B cell (primary cell): ENCODE measurements around the gene TMEM208. TPM values are rescaled to one million over a fixed set of nuclear protein-coding genes. Genes with fewer than 3 reads are reported as not detected.

Experiments used
- ATAC-seq: fragments of 200-7000 bp; cut with Tn5 transposase; one replicate; pipeline ENCODE4 v1.10.0; 2021; ENCODE audit warnings: low read depth, mild to moderate bottlenecking, moderate number of reproducible peaks, moderate library complexity
- CTCF ChIA-PET: fragments of 350-600 bp; sonication (Branson Sonifier 250); formaldehyde crosslinking; loops from one replicate; lab custom pipeline; 2021; ENCODE audit warnings: antibody characterized with exemption, inconsistent platforms; lab: Charles Lee
- POLR2A ChIA-PET: fragments of 350-600 bp; sonication (Branson Sonifier 250); formaldehyde crosslinking; loops from one replicate; lab custom pipeline; 2021; ENCODE audit warnings: antibody characterized with exemption; lab: Charles Lee
- DNase-seq: peaks from one replicate; pipeline ENCODE4 v3.0.0; 2013
- H2AFZ ChIP-seq: 2 replicates; pipeline ENCODE4 v1.6.1; 2012; ENCODE audit warnings: mild to moderate bottlenecking, low read depth, low read length; ENCODE audit not compliant: insufficient read depth, poor library complexity, severe bottlenecking
- H3K27ac ChIP-seq, 2 donors: 1 replicate in 1 of 2; 2 replicates in 1 of 2; pipeline ENCODE4 v1.5.1; 2012 to 2013; ENCODE audit warnings: low read length in 2 of 2, mild to moderate bottlenecking in 2 of 2, moderate library complexity in 1 of 2
- H3K27me3 ChIP-seq, 4 experiments: fragments of 200-600 bp in 1 of 4; sonication (generic) in 1 of 4; replicated peaks in 1 of 4; 1 replicate in 2 of 4; 2 replicates in 2 of 4; pipeline versions ENCODE4 v1.6.1 to v1.7.0; 2013 to 2016; ENCODE audit warnings: low read length in 3 of 4, mild to moderate bottlenecking in 2 of 4, mixed read lengths in 1 of 4, moderate library complexity in 1 of 4; ENCODE audit not compliant: insufficient read depth in 4 of 4, control insufficient read depth in 3 of 4; ENCODE audit errors: control extremely low read depth in 1 of 4
- H3K36me3 ChIP-seq, 2 experiments: replicated peaks in 1 of 2; 1 replicate in 1 of 2; 2 replicates in 1 of 2; pipeline versions ENCODE4 v1.6.1 to v1.7.1; 2013; ENCODE audit warnings: low read length in 1 of 2; ENCODE audit not compliant: insufficient read depth in 2 of 2, control insufficient read depth in 1 of 2; ENCODE audit errors: control extremely low read depth in 1 of 2, extremely low read depth in 1 of 2
- H3K4me1 ChIP-seq, 2 donors: fragments of 200-600 bp in 1 of 2; sonication (generic) in 1 of 2; 1 replicate in 1 of 2; 2 replicates in 1 of 2; pipeline versions ENCODE4 v1.5.1 to v1.6.1; 2013 to 2017; ENCODE audit warnings: low read length in 2 of 2; ENCODE audit not compliant: control insufficient read depth in 2 of 2, insufficient read depth in 2 of 2
- H3K4me2 ChIP-seq: replicated peaks from 2 replicates; pipeline ENCODE3; 2012; ENCODE audit warnings: mild to moderate bottlenecking, low read depth, low read length; ENCODE audit not compliant: poor library complexity, severe bottlenecking
- H3K4me3 ChIP-seq, 5 experiments: fragments of 200-600 bp in 1 of 5; sonication (generic) in 1 of 5; 1 replicate in 3 of 5; 2 replicates in 2 of 5; pipeline versions ENCODE4 v1.5.1 to v1.7.0; 2011 to 2016; ENCODE audit warnings: low read length in 4 of 5, mild to moderate bottlenecking in 4 of 5, low read depth in 2 of 5, control low read depth in 1 of 5, moderate library complexity in 1 of 5; ENCODE audit not compliant: insufficient read depth in 1 of 5; ENCODE audit errors: control extremely low read depth in 1 of 5, extremely low read depth in 1 of 5
- H3K79me2 ChIP-seq: fragments of 200-600 bp; sonication (generic); one replicate; pipeline ENCODE4 v1.6.0; 2016; ENCODE audit warnings: low read length; ENCODE audit not compliant: control insufficient read depth, insufficient read depth
- H3K9ac ChIP-seq: fragments of 200-600 bp; sonication (generic); 2 replicates; pipeline ENCODE4 v1.6.1; 2017; ENCODE audit warnings: mild to moderate bottlenecking, low read length, moderate library complexity
- H3K9me3 ChIP-seq, 3 donors: one replicate each; pipeline versions ENCODE4 v1.6.1 to v1.7.1; 2013; ENCODE audit warnings: low read length in 2 of 3; ENCODE audit not compliant: control insufficient read depth in 2 of 3, insufficient read depth in 1 of 3; ENCODE audit errors: control extremely low read depth in 1 of 3
- H4K20me1 ChIP-seq: 2 replicates; pipeline ENCODE4 v1.6.0; 2012; ENCODE audit warnings: mild to moderate bottlenecking, low read length; ENCODE audit not compliant: insufficient read depth, control insufficient read depth, poor library complexity, severe bottlenecking
- H3K27ac Mint-ChIP-seq: one replicate; pipeline ENCODE4 v1.8.0; 2021; ENCODE audit warnings: mixed read lengths
- H3K27me3 Mint-ChIP-seq: one replicate; pipeline ENCODE4 v1.8.0; 2021; ENCODE audit warnings: mixed read lengths
- H3K4me1 Mint-ChIP-seq: one replicate; pipeline ENCODE4 v1.8.0; 2021; ENCODE audit warnings: mixed read lengths
- H3K4me3 Mint-ChIP-seq: one replicate; pipeline ENCODE4 v1.8.0; 2021; ENCODE audit warnings: mixed read lengths
- H3K9me3 Mint-ChIP-seq: one replicate; pipeline ENCODE4 v1.8.0; 2022; ENCODE audit warnings: mixed read lengths; ENCODE audit not compliant: insufficient read depth
- EZH2 ChIP-seq: IDR thresholded peaks from 2 replicates; pipeline ENCODE4 v1.6.1; 2012; ENCODE audit warnings: borderline replicate concordance, low read depth, mild to moderate bottlenecking, moderate library complexity, low read length; ENCODE audit not compliant: insufficient read depth, poor library complexity, severe bottlenecking
- WGBS: methylation state at CpG from one replicate; pipeline ENCODE4 v1.1.5; 2013; ENCODE audit warnings: missing lambda C conversion rate; ENCODE audit not compliant: insufficient coverage; 5-methylcytosine and 5-hydroxymethylcytosine counted together
- intact Hi-C: fragments of 100-400 bp; cut with micrococcal nuclease; formaldehyde crosslinking; loops from one replicate; pipeline ENCODE4 v1.10.0; 2022
- polyA plus RNA-seq: library from polyadenylated mRNA; depleted of rRNA; stranded (reverse); fragments of >200 nt; gene quantifications from 2 replicates; pipeline ENCODE4 v1.2.3, GENCODE V29; 2012
- total RNA-seq, 2 donors: library from RNA; stranded (reverse); fragments of 120-200 nt in 1 of 2; gene quantifications; 1 replicate in 1 of 2; 2 replicates in 1 of 2; pipeline versions ENCODE4 v1.2.3 to v1.2.4, GENCODE V29; 2013 to 2022
- TF ChIP-seq, protein P1 (sequence below): fragments of 200-600 bp; IDR thresholded peaks from one replicate; pipeline ENCODE4 v1.8.0; 2022; ENCODE audit warnings: antibody characterized with exemption, mild to moderate bottlenecking

The TMEM208 gene
- total and polyA plus RNA-seq, 2 donors (not counting 1 experiment from before 2014, with no cell fraction given), result 36.1 to 40.4 TPM

DNA sequence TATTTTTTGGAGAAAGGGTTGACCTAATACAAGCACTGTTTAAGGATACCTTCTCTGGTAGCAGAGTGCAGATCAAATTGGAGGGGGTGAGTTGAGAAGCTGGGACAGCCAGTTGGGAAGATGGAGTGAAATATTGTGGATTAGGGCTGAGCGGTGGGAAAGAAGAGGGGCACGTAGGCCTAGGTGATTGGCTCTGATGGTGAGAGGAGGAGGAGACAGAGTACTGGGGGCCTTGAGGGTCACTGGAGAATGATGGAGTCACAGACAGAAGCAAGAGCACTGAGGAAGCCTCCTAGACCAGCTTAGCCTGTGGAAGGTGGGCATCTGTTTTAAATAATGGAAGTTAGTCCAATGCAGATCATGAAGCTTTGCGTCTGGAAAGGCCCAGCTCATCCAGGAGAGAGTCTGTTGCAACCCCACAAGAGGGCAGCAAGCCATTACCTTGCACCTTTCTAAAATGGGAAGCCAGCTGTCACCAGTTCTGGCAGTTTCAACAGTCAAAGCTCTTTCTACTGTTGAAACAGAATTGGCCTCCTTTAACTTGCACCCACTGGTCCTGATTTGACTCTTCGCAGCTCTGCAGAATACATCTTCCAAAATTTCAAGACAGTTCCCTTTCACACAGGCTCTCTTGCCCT, 33.6 kb downstream of the TMEM208 start:
- no peak overlapping the region for H3K4me2 ChIP-seq
- ATAC-seq, result peak; percentile 47
- WGBS, result 76% methylated on average over 4 of the region's 4 CpGs
- no peak overlapping the region for H3K27ac Mint-ChIP-seq
- intact Hi-C loops, result loop anchor here (1.0 kb wide), 1 partner anchor 139 kb away; no protein-coding TSS in a partner anchor
- no peaks in the 10 kb centered on the region for H3K36me3 ChIP-seq
- TF ChIP-seq, protein P1, sequence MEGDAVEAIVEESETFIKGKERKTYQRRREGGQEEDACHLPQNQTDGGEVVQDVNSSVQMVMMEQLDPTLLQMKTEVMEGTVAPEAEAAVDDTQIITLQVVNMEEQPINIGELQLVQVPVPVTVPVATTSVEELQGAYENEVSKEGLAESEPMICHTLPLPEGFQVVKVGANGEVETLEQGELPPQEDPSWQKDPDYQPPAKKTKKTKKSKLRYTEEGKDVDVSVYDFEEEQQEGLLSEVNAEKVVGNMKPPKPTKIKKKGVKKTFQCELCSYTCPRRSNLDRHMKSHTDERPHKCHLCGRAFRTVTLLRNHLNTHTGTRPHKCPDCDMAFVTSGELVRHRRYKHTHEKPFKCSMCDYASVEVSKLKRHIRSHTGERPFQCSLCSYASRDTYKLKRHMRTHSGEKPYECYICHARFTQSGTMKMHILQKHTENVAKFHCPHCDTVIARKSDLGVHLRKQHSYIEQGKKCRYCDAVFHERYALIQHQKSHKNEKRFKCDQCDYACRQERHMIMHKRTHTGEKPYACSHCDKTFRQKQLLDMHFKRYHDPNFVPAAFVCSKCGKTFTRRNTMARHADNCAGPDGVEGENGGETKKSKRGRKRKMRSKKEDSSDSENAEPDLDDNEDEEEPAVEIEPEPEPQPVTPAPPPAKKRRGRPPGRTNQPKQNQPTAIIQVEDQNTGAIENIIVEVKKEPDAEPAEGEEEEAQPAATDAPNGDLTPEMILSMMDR, result no peak
- TF ChIP-seq EZH2, result no peak
- no peaks in the 10 kb centered on the region for H3K9me3 ChIP-seq
- H3K9ac ChIP-seq, result no peak overlapping the region
- no peaks in the 10 kb centered on the region for H3K79me2 ChIP-seq
- no peak overlapping the region for H3K4me3 Mint-ChIP-seq
- H3K4me3 ChIP-seq, result no peak overlapping the region
- H2AFZ ChIP-seq, result no peak overlapping the region
- H4K20me1 ChIP-seq, result no peaks in the 10 kb centered on the region
- H3K27me3 ChIP-seq, result peaks cover 0 to 2% (median 0%) of the 10 kb centered on the region in 4 experiments
- ChIA-PET CTCF (interaction anchor here (0.6 to 2.9 kb wide), 17 partner anchors 9 to 945 kb away, joined by 3 to 19 read pairs (median 5); partner anchors contain the start of genes FHOD1, SLC9A5, TMEM208 and ZDHHC1), POLR2A (interaction anchor here (0.7 kb wide), 1 partner anchor 48 kb away, joined by 3 read pairs; no protein-coding TSS in a partner anchor)
- no peaks in the 10 kb centered on the region for H3K9me3 Mint-ChIP-seq
- H3K4me1 ChIP-seq, result no peaks in the 10 kb centered on the region
- H3K27me3 Mint-ChIP-seq, result peaks cover 12% of the 10 kb centered on the region
- DNase-seq, result peak; percentile 49
- H3K4me1 Mint-ChIP-seq, result no peaks in the 10 kb centered on the region
- H3K27ac ChIP-seq, result no peak overlapping the region

DNA sequence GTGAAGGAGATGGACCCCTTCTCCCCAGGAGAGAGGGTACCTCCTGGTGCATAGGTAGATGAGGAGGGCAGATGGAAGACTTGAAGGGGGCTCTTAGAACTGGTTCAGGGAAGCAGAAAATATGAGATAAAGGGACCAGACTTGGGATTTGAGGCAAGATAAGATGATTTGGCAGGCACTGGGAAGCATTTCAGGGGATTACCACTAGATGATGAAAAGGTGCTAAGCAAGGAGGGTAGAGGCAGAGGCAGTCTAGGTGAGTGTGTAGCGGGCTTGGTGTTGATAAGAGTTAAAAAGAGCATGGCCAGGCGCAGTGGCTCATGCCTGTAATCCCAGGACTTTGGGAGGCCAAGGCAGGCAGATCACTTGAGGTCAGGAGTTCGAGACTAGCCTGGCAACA, 36.3 kb downstream of the TMEM208 start:
- H3K36me3 ChIP-seq, result no peaks in the 10 kb centered on the region
- H3K4me1 ChIP-seq, result no peaks in the 10 kb centered on the region
- no peak overlapping the region for H3K9ac ChIP-seq
- H3K27ac ChIP-seq, result no peak overlapping the region
- no peaks in the 10 kb centered on the region for H3K27me3 ChIP-seq
- H3K4me1 Mint-ChIP-seq, result no peaks in the 10 kb centered on the region
- H4K20me1 ChIP-seq, result no peaks in the 10 kb centered on the region
- no peak overlapping the region for H3K4me3 Mint-ChIP-seq
- 89% methylated on average over 3 of the region's 3 CpGs for WGBS
- TF ChIP-seq, protein P1, result no peak
- TF ChIP-seq EZH2, result no peak
- peaks cover 15% of the 10 kb centered on the region for H3K27me3 Mint-ChIP-seq
- DNase-seq (no peak), ATAC-seq (no peak)
- POLR2A ChIA-PET, result no interaction called here
- H2AFZ ChIP-seq, result no peak overlapping the region
- H3K27ac Mint-ChIP-seq, result no peak overlapping the region
- CTCF ChIA-PET, result no interaction called here
- no peak overlapping the region for H3K4me2 ChIP-seq
- intact Hi-C loops, result no loop called here
- H3K79me2 ChIP-seq, result no peaks in the 10 kb centered on the region
- no peak overlapping the region for H3K4me3 ChIP-seq
- no peaks in the 10 kb centered on the region for H3K9me3 ChIP-seq
- no peaks in the 10 kb centered on the region for H3K9me3 Mint-ChIP-seq
